Testis (tissue), 3 donors: Measurements from ENCODE around the gene REXO5. TPM values are rescaled to one million over a fixed set of nuclear protein-coding genes. Genes with fewer than 3 reads are reported as not detected.

ENCODE experiments used
- DNase-seq: peaks from one replicate; pipeline ENCODE4 v3.0.0-alpha.2; 2019
- H3K27ac ChIP-seq, 2 donors: fragments of 200-600 bp; sonication (generic); one replicate each; pipeline ENCODE4 v1.5.1; 2019
- H3K27me3 ChIP-seq: fragments of 200-600 bp; sonication (generic); one replicate; pipeline ENCODE4 v1.5.1; 2019
- H3K36me3 ChIP-seq: fragments of 200-600 bp; sonication (generic); one replicate; pipeline ENCODE4 v1.5.1; 2017; ENCODE audit warnings: low read depth; ENCODE audit errors: missing control alignments
- H3K4me1 ChIP-seq: fragments of 200-600 bp; sonication (generic); one replicate; pipeline ENCODE4 v1.5.1; 2019
- H3K4me3 ChIP-seq, 2 donors: fragments of 200-600 bp; sonication (generic); one replicate each; pipeline ENCODE4 v1.5.1; 2017 to 2019
- H3K9me3 ChIP-seq: fragments of 200-600 bp; sonication (generic); one replicate; pipeline ENCODE4 v1.5.1; 2017
- CTCF ChIP-seq, 3 experiments: fragments of 450-650 bp in 2 of 3; fragments of 200-600 bp in 1 of 3; sonication (generic) in 1 of 3; IDR thresholded peaks; one replicate each; pipeline ENCODE4 v1.5.1; 2016 to 2019; ENCODE audit warnings: antibody characterized with exemption in 3 of 3, mild to moderate bottlenecking in 2 of 3, moderate library complexity in 1 of 3
- POLR2A ChIP-seq: fragments of 450-650 bp; IDR thresholded peaks from one replicate; pipeline ENCODE4 v1.6.1; 2017; ENCODE audit warnings: antibody characterized with exemption, mild to moderate bottlenecking, moderate library complexity
- WGBS, 2 donors: methylation state at CpG; one replicate each; pipeline ENCODE4 v1.1.5; 2018; 5-methylcytosine and 5-hydroxymethylcytosine counted together
- intact Hi-C: fragments of 100-400 bp; cut with DNase I; formaldehyde crosslinking; loops from one replicate; pipeline ENCODE4 v1.15.1; 2023; ENCODE audit warnings: low total_unique reads
- polyA plus RNA-seq: library from polyadenylated mRNA; stranded (reverse); fragments of 350-450 nt; fragmentation: Illumina TruSeq; extraction: RNeasy Lipid Tissue Mini Kit (QIAGEN cat#74804); gene quantifications from one replicate; pipeline ENCODE4 v1.2.3, GENCODE V29; 2014; ENCODE audit warnings: low read depth, low replicate concordance; ENCODE audit not compliant: insufficient read depth
- total RNA-seq, 2 donors: library from RNA; depleted of rRNA; stranded (reverse); fragments of >200 nt; gene quantifications; one replicate each; pipeline ENCODE4 v1.2.3, GENCODE V29; 2016

REXO5 gene
- total and polyA plus RNA-seq, 3 donors from 2014 or later, result 228 to 991 (median 234) TPM

DNA sequence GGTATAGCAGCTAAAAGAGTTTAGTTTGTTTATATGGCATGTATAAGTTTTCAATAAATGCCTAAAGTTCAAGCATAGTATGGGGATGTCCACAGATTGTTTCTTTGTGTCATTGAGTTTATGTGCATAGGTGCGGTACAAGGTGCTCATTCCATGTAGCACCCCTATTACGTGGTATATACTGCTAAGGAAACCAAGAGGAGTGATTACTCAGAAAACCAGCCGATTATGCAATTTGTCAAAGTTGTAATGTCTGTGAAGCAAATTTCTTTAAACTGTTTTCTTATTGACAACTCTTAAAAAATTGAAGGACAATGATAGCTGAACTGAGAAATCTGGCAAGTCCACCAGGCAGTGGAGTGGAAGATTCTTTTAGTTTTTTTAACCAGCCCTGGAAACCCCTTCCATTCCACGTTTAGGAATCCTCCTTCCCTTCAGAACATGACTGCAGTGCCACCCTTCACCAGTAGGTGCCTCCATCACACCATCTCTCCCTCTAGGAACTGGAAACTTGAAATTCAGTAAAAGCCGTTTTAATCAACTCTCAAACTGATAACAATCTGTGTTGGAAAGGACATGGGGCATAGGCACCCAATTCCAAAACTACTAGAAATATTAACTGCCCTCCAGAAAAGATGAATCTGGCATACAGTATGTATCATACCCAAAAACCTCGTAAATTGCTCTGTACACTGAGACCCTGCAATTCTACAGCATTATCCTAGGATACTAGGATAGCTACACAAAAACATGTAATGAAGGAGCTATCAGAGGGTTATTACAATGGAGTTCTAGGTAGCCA, 43.5 kb downstream of the REXO5 start:
- TF ChIP-seq CTCF (IDR thresholded peaks at IDR 0.05), result peak; percentile 86 to 96 (median 93)
- no peak for TF ChIP-seq POLR2A
- no peaks in the 10 kb centered on the region for H3K36me3 ChIP-seq
- H3K27me3 ChIP-seq, result no peaks in the 10 kb centered on the region
- peak; percentile 82 for DNase-seq
- H3K4me3 ChIP-seq, result no peak overlapping the region
- no peaks in the 10 kb centered on the region for H3K9me3 ChIP-seq
- 53 to 56% methylated on average over 6 of the region's 6 CpGs for WGBS, 2 donors
- H3K4me1 ChIP-seq, result peaks cover 39% of the 10 kb centered on the region
- H3K27ac ChIP-seq, result peak overlapping the region; percentile 68 to 76
- intact Hi-C loops, result loop anchor here (10.0 kb wide), 2 partner anchors 55 to 235 kb away; partner anchors contain the start of genes DCUN1D3 and LYRM1

DNA sequence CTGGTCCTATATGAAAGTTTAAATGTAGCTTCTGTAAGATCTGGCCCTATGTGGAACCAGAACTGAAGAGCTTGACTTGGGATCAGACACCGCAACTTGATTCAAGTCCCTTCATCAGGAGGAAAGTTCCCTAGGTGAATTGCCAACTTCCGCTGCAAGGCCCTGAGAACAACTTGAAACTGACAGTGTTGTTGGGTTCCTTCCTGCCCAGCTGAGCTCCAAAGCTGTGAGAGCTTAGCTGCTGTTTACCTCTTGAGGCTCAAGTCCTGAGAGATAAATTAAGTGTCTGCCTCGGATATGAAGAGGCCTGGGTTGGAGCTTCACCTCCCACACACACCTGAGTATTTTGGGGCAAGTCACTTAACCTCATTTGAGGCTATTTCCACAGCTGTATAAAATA, 44.7 kb downstream of the REXO5 start:
- intact Hi-C loops, result loop anchor here (10.0 kb wide), 1 partner anchor 54 kb away; the partner anchor contains the start of genes DCUN1D3 and LYRM1
- H3K27me3 ChIP-seq, result no peaks in the 10 kb centered on the region
- no peaks in the 10 kb centered on the region for H3K9me3 ChIP-seq
- no peak overlapping the region for H3K4me3 ChIP-seq
- no peak for DNase-seq
- peaks cover 39% of the 10 kb centered on the region for H3K4me1 ChIP-seq
- peak overlapping the region; percentile 68 to 76 for H3K27ac ChIP-seq
- TF ChIP-seq CTCF (IDR thresholded peaks at IDR 0.05) (no peak), POLR2A (no peak)
- 50 to 64% methylated on average over 3 of the region's 3 CpGs for WGBS, 2 donors
- no peaks in the 10 kb centered on the region for H3K36me3 ChIP-seq

- no peaks in the 10 kb centered on the region for H3K9me3 ChIP-seq
- WGBS, 2 donors, result 18 to 34% methylated on average over 2 of the region's 2 CpGs
- TF ChIP-seq POLR2A (no peak), CTCF (IDR thresholded peaks at IDR 0.05) (peak in 1 of 3 experiments; percentile 3)
- no peaks in the 10 kb centered on the region for H3K36me3 ChIP-seq
- H3K4me3 ChIP-seq, result no peak overlapping the region
- no peaks in the 10 kb centered on the region for H3K27me3 ChIP-seq
- peak; percentile 92 for DNase-seq
- peak overlapping the region; percentile 68 to 76 for H3K27ac ChIP-seq
- intact Hi-C loops, result loop anchor here (10.0 kb wide), 1 partner anchor 53 kb away; the partner anchor contains the start of genes DCUN1D3 and LYRM1
- peaks cover 39% of the 10 kb centered on the region for H3K4me1 ChIP-seq
These were observed 45.3 kb downstream of the REXO5 start for GRCh38 chr16:20851601-20852000.

- TF ChIP-seq POLR2A (no peak), CTCF (IDR thresholded peaks at IDR 0.05) (no peak)
- intact Hi-C loops, result loop anchor here (10.0 kb wide), 1 partner anchor 52 kb away; the partner anchor contains the start of genes DCUN1D3 and LYRM1
- no peaks in the 10 kb centered on the region for H3K27me3 ChIP-seq
- no peaks in the 10 kb centered on the region for H3K36me3 ChIP-seq
- H3K4me1 ChIP-seq, result peaks cover 48% of the 10 kb centered on the region
- DNase-seq, result no peak
- peak overlapping the region in 1 of 2 donors; percentile 37 for H3K27ac ChIP-seq
- no peak overlapping the region for H3K4me3 ChIP-seq
- 71 to 79% methylated on average over 5 of the region's 5 CpGs for WGBS, 2 donors
- no peaks in the 10 kb centered on the region for H3K9me3 ChIP-seq
These were observed 46.8 kb downstream of the REXO5 start for GRCh38 chr16:20853143-20853542.
